ENCODE results near the gene STK11. TPM values are rescaled to one million over a fixed set of nuclear protein-coding genes. Genes with fewer than 3 reads are reported as not detected.

The STK11 gene
- polyA plus RNA-seq, 1 of the 3 experiments (the other 2 are of a cell fraction), result 55.5 TPM

GRCh38 chr19:1234955-1235380, 29.4 kb downstream of the STK11 start:
- H3K9ac ChIP-seq, result no peak overlapping the region
- no peaks in the 10 kb centered on the region for H3K27me3 ChIP-seq (ENCODE audit: insufficient read depth)
- 98% methylated on average over 25 of the region's 43 CpGs for WGBS (ENCODE audit: low lambda C conversion rate)
- ChIA-PET CTCF (interaction anchor here (1.0 to 5.7 kb wide), 2 partner anchors 9 to 13 kb away, joined by 5 to 82 read pairs; no protein-coding TSS in a partner anchor), POLR2A (no interaction called here)
- H3K27ac ChIP-seq (ENCODE audit: low read depth in 2 of 2, low read length in 1 of 2), result no peak overlapping the region
- H3K79me2 ChIP-seq (ENCODE audit: insufficient read depth), result peaks cover 11% of the 10 kb centered on the region; the same call in 1 of the 2 replicates
- peaks cover 33% of the 10 kb centered on the region for H3F3A ChIP-seq (replicated peaks; ENCODE audit: insufficient read depth)
- no peaks in the 10 kb centered on the region for H3K9me3 ChIP-seq
- no peak overlapping the region for H2AFZ ChIP-seq (ENCODE audit: low read depth)
- H3K4me1 ChIP-seq (ENCODE audit: control insufficient read depth in 1 of 2, insufficient read depth in 2 of 2, low read depth in 1 of 2, low read length in 1 of 2), result peaks cover 5 to 24% of the 10 kb centered on the region in 2 experiments; a peak in 2 of 4 replicates
- DNase-seq, result no peak
- H3K4me2 ChIP-seq, result no peak overlapping the region
- no peak overlapping the region for H3K4me3 ChIP-seq (ENCODE audit: low read depth in 2 of 2, low read length in 1 of 2)
- TF ChIP-seq EZH2phosphoT487 (IDR thresholded peaks at IDR 0.05; ENCODE audit: borderline replicate concordance, low read depth), result no peak
- TF ChIP-seq MAX (IDR thresholded peaks at IDR 0.05; ENCODE audit: low read depth), result no peak
- TF ChIP-seq USF2 (IDR thresholded peaks at IDR 0.05; ENCODE audit: borderline replicate concordance, low read depth, low read length), result no peak
- TF ChIP-seq RFX5 (IDR thresholded peaks at IDR 0.05; ENCODE audit: low read length), result no peak
- no peak for TF ChIP-seq USF1 (IDR thresholded peaks at IDR 0.05; ENCODE audit: borderline replicate concordance, low read depth)
- no peak for TF ChIP-seq FOSL2 (IDR thresholded peaks at IDR 0.05; ENCODE audit: borderline replicate concordance, low read depth)
- TF ChIP-seq ZBTB33 (IDR thresholded peaks at IDR 0.05; ENCODE audit: borderline replicate concordance, low read depth), result no peak
- TF ChIP-seq YY1 (IDR thresholded peaks at IDR 0.05; ENCODE audit: low read depth), result no peak
- no peak for TF ChIP-seq CTCF (IDR thresholded peaks at IDR 0.05)
- TF ChIP-seq RAD21 (IDR thresholded peaks at IDR 0.05; ENCODE audit: low read length), result no peak
- no peak for TF ChIP-seq NFIC (IDR thresholded peaks at IDR 0.05; ENCODE audit: borderline replicate concordance)
- no peak for TF ChIP-seq CHD2 (IDR thresholded peaks at IDR 0.05; ENCODE audit: low read length, partially characterized antibody)
- TF ChIP-seq GATA2 (CRISPR knock-in tag; IDR thresholded peaks at IDR 0.05), result no peak
- no peak for TF ChIP-seq SIN3A (IDR thresholded peaks at IDR 0.05; ENCODE audit: borderline replicate concordance, low read depth, low read length)
- TF ChIP-seq MEF2A (IDR thresholded peaks at IDR 0.05; ENCODE audit: borderline replicate concordance, low read depth), result no peak
- no peak for TF ChIP-seq IRF3 (IDR thresholded peaks at IDR 0.05; ENCODE audit: low read depth, low read length)
- no peak for TF ChIP-seq SMC3 (IDR thresholded peaks at IDR 0.05; ENCODE audit: low read depth, low read length)
- TF ChIP-seq ELF1 (IDR thresholded peaks at IDR 0.05), result no peak
- peaks cover 0 to 41% of the 10 kb centered on the region in 2 experiments for H3K36me3 ChIP-seq (replicated peaks in 1 of 2; ENCODE audit: control insufficient read depth in 1 of 2, insufficient read depth in 2 of 2, low read length in 1 of 2)
- H3K9me2 ChIP-seq, result no peaks in the 10 kb centered on the region
- H4K20me1 ChIP-seq (ENCODE audit: insufficient read depth), result peaks cover 24% of the 10 kb centered on the region

Measured in SK-N-SH (cell line).